ENCODE results near the gene ZNF780A. TPM values are rescaled to one million over a fixed set of nuclear protein-coding genes. Genes with fewer than 3 reads are reported as not detected.

Gene ZNF780A
- total and polyA plus RNA-seq, 2 experiments from 2014 or later, result 3.9 to 7.2 TPM

GRCh38 chr19:40080289-40080688 lies 10.5 kb downstream of the ZNF780A start:
- Histone ChIP-seq H3K9me2 (ENCODE audit: insufficient read depth) (no peaks in the 10 kb centered on the region), H3F3A (ENCODE audit: insufficient read depth) (no peaks in the 10 kb centered on the region), H3K9me3 (ENCODE audit: low read depth) (no peaks in the 10 kb centered on the region), H3K27me3 (replicated peaks; ENCODE audit: insufficient read depth) (no peaks in the 10 kb centered on the region), H3K36me3 (ENCODE audit: low read depth) (peaks cover 55% of the 10 kb centered on the region), H2AFZ (no peak overlapping the region), H3K79me2 (ENCODE audit: insufficient read depth) (peaks cover 11% of the 10 kb centered on the region), H3K4me2 (ENCODE audit: unreplicated experiment) (no peak overlapping the region), H4K20me1 (ENCODE audit: insufficient read depth) (no peaks in the 10 kb centered on the region), H3K27ac (no peak overlapping the region), H3K4me1 (ENCODE audit: insufficient read depth) (no peaks in the 10 kb centered on the region), H3K9ac (no peak overlapping the region), H3K4me3 (no peak overlapping the region)
- WGBS, 2 experiments (ENCODE audit: low coverage in 1 of 2, low lambda C conversion rate in 2 of 2, missing lambda C conversion rate in 2 of 2), result 100% methylated on average over 1 of the region's 1 CpG
- no peak for DNase-seq
- in situ Hi-C loops (cut with MboI), result no loop called here
- TF ChIP-seq EZH2phosphoT487 (IDR thresholded peaks at IDR 0.05; ENCODE audit: insufficient read depth, low read depth) (no peak), EZH2 (IDR thresholded peaks at IDR 0.05; ENCODE audit: insufficient read depth, poor library complexity, severe bottlenecking) (no peak)

GRCh38 chr19:40078377-40078776 lies 12.4 kb downstream of the ZNF780A start:
- Histone ChIP-seq H3K9me2 (ENCODE audit: insufficient read depth) (no peaks in the 10 kb centered on the region), H3K4me1 (ENCODE audit: insufficient read depth) (no peaks in the 10 kb centered on the region), H3K9ac (no peak overlapping the region), H3K4me2 (ENCODE audit: unreplicated experiment) (no peak overlapping the region), H3K79me2 (ENCODE audit: insufficient read depth) (peaks cover 6% of the 10 kb centered on the region; the same call in 1 of the 2 replicates), H3K27ac (no peak overlapping the region), H3K9me3 (ENCODE audit: low read depth) (no peaks in the 10 kb centered on the region), H4K20me1 (ENCODE audit: insufficient read depth) (no peaks in the 10 kb centered on the region), H3K4me3 (no peak overlapping the region), H3K27me3 (replicated peaks; ENCODE audit: insufficient read depth) (no peaks in the 10 kb centered on the region), H3K36me3 (ENCODE audit: low read depth) (peaks cover 72% of the 10 kb centered on the region), H2AFZ (no peak overlapping the region), H3F3A (ENCODE audit: insufficient read depth) (no peaks in the 10 kb centered on the region)
- in situ Hi-C loops (cut with MboI), result no loop called here
- WGBS, 2 experiments (ENCODE audit: low coverage in 1 of 2, low lambda C conversion rate in 2 of 2, missing lambda C conversion rate in 2 of 2), result 92 to 94% methylated on average over 1 of the region's 1 CpG
- TF ChIP-seq EZH2 (IDR thresholded peaks at IDR 0.05; ENCODE audit: insufficient read depth, poor library complexity, severe bottlenecking) (no peak), EZH2phosphoT487 (IDR thresholded peaks at IDR 0.05; ENCODE audit: insufficient read depth, low read depth) (no peak)
- peak; percentile 13 for DNase-seq

DNA sequence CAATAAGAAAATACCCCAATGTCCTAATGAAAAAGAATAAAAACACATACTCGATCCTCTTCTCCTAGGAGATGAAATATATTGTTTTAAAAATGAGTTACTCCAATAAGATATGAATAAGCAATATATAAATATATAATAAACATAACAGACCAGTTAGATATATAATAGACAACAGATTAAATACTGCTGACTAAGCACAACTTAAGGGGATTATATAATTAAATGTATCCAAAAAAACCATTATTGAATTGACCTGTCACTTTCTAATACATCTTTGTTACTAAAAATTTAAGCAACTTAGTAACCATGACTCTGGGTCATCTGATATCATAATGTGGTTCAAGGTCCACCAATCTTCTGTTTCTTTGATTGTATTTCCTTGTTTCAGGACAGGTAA lies 20.7 kb downstream of the ZNF780A start:
- TF ChIP-seq EZH2phosphoT487 (IDR thresholded peaks at IDR 0.05; ENCODE audit: insufficient read depth, low read depth) (no peak), EZH2 (IDR thresholded peaks at IDR 0.05; ENCODE audit: insufficient read depth, poor library complexity, severe bottlenecking) (no peak)
- Histone ChIP-seq H3K9me2 (ENCODE audit: insufficient read depth) (no peaks in the 10 kb centered on the region), H3K9me3 (ENCODE audit: low read depth) (no peaks in the 10 kb centered on the region), H3F3A (ENCODE audit: insufficient read depth) (no peaks in the 10 kb centered on the region), H3K27ac (no peak overlapping the region), H3K36me3 (ENCODE audit: low read depth) (peaks cover 18% of the 10 kb centered on the region), H3K4me3 (no peak overlapping the region), H3K9ac (no peak overlapping the region), H4K20me1 (ENCODE audit: insufficient read depth) (no peaks in the 10 kb centered on the region), H3K4me2 (ENCODE audit: unreplicated experiment) (no peak overlapping the region), H3K79me2 (ENCODE audit: insufficient read depth) (no peaks in the 10 kb centered on the region), H3K27me3 (replicated peaks; ENCODE audit: insufficient read depth) (no peaks in the 10 kb centered on the region), H2AFZ (no peak overlapping the region), H3K4me1 (ENCODE audit: insufficient read depth) (no peaks in the 10 kb centered on the region)
- WGBS, 2 experiments (ENCODE audit: low coverage in 1 of 2, low lambda C conversion rate in 2 of 2, missing lambda C conversion rate in 2 of 2), result 98 to 100% methylated on average over 1 of the region's 1 CpG
- DNase-seq, result no peak
- in situ Hi-C loops (cut with MboI), result no loop called here

- H3K9ac ChIP-seq, result no peak overlapping the region
- no peak overlapping the region for H2AFZ ChIP-seq
- no peak overlapping the region for H3K27ac ChIP-seq
- H4K20me1 ChIP-seq (ENCODE audit: insufficient read depth), result no peaks in the 10 kb centered on the region
- no peak overlapping the region for H3K4me2 ChIP-seq (ENCODE audit: unreplicated experiment)
- no peaks in the 10 kb centered on the region for H3K9me3 ChIP-seq (ENCODE audit: low read depth)
- H3K27me3 ChIP-seq (replicated peaks; ENCODE audit: insufficient read depth), result no peaks in the 10 kb centered on the region
- no peaks in the 10 kb centered on the region for H3K36me3 ChIP-seq (ENCODE audit: low read depth)
- no peaks in the 10 kb centered on the region; the same call in 1 of the 2 replicates for H3K9me2 ChIP-seq (ENCODE audit: insufficient read depth)
- H3K4me3 ChIP-seq, result no peak overlapping the region
- no peak for DNase-seq
- in situ Hi-C loops (cut with MboI), result no loop called here
- H3K4me1 ChIP-seq (ENCODE audit: insufficient read depth), result peaks cover 10% of the 10 kb centered on the region
- WGBS, 2 experiments (ENCODE audit: low coverage in 1 of 2, low lambda C conversion rate in 2 of 2, missing lambda C conversion rate in 2 of 2), result 46 to 64% methylated on average over 1 of the region's 1 CpG
- H3F3A ChIP-seq (ENCODE audit: insufficient read depth), result peaks cover 9% of the 10 kb centered on the region; the same call in 1 of the 2 replicates
- TF ChIP-seq EZH2phosphoT487 (IDR thresholded peaks at IDR 0.05; ENCODE audit: insufficient read depth, low read depth) (no peak), EZH2 (IDR thresholded peaks at IDR 0.05; ENCODE audit: insufficient read depth, poor library complexity, severe bottlenecking) (no peak)
- H3K79me2 ChIP-seq (ENCODE audit: insufficient read depth), result peaks cover 19% of the 10 kb centered on the region
Measured at GRCh38 chr19:40059624-40060023, 31.1 kb downstream of the ZNF780A start.

GRCh38 chr19:40057166-40057565 lies 33.6 kb downstream of the ZNF780A start:
- TF ChIP-seq EZH2phosphoT487 (IDR thresholded peaks at IDR 0.05; ENCODE audit: insufficient read depth, low read depth) (no peak), EZH2 (IDR thresholded peaks at IDR 0.05; ENCODE audit: insufficient read depth, poor library complexity, severe bottlenecking) (no peak)
- H3K9me2 ChIP-seq (ENCODE audit: insufficient read depth), result no peaks in the 10 kb centered on the region; the same call in 1 of the 2 replicates
- in situ Hi-C loops (cut with MboI), result no loop called here
- peaks cover 6% of the 10 kb centered on the region; the same call in 1 of the 2 replicates for H3F3A ChIP-seq (ENCODE audit: insufficient read depth)
- H3K4me2 ChIP-seq (ENCODE audit: unreplicated experiment), result peak overlapping the region; percentile 88
- H3K4me3 ChIP-seq, result peak overlapping the region; percentile 99
- H3K36me3 ChIP-seq (ENCODE audit: low read depth), result no peaks in the 10 kb centered on the region
- H3K9me3 ChIP-seq (ENCODE audit: low read depth), result no peaks in the 10 kb centered on the region
- WGBS, 2 experiments (ENCODE audit: low coverage in 1 of 2, low lambda C conversion rate in 2 of 2, missing lambda C conversion rate in 2 of 2), result 95 to 98% methylated on average over 1 of the region's 1 CpG
- peaks cover 14% of the 10 kb centered on the region for H3K4me1 ChIP-seq (ENCODE audit: insufficient read depth)
- peaks cover 44% of the 10 kb centered on the region for H3K79me2 ChIP-seq (ENCODE audit: insufficient read depth)
- no peaks in the 10 kb centered on the region for H4K20me1 ChIP-seq (ENCODE audit: insufficient read depth)
- H2AFZ ChIP-seq, result peak overlapping the region; percentile 99
- H3K27ac ChIP-seq, result no peak overlapping the region
- 0 out of 2 replicates have a peak overlapping the region, but pooled peaks have one; percentile 80 for H3K9ac ChIP-seq
- no peaks in the 10 kb centered on the region for H3K27me3 ChIP-seq (replicated peaks; ENCODE audit: insufficient read depth)
- DNase-seq, result no peak

Measured in GM23248 (cell line).